K562 (cell line): Measurements from ENCODE around the gene PLIN5. TPM values are rescaled to one million over a fixed set of nuclear protein-coding genes. Genes with fewer than 3 reads are reported as not detected.

ENCODE experiments used
- ATAC-seq: fragments of 200-7000 bp; cut with Tn5 transposase; 3 replicates; pipeline ENCODE4 v1.9.1; 2020; ENCODE audit warnings: moderate library complexity
- BruUV-seq: library from RNA; stranded (reverse); fragments of 400-500 nt; replicated peaks from 2 replicates; lab custom pipeline; 2021; lab: Mats Ljungman, UMichigan
- CTCF ChIA-PET: fragments of 300-600 bp; formaldehyde crosslinking; extraction: SDS; loops from one replicate; lab custom pipeline; 2021; ENCODE audit warnings: low intra/inter-chr PET ratio; lab: Yijun Ruan, JAX
- POLR2A ChIA-PET: fragments of 300-600, 350-650 bp; sonication (Branson Sonifier 250); formaldehyde crosslinking; extraction: SDS; loops from one replicate; lab custom pipeline; 2021; ENCODE audit warnings: antibody characterized with exemption, inconsistent platforms; lab: Yijun Ruan, JAX
- DNase-seq, 4 experiments: peaks; one replicate each; pipeline versions ENCODE4 v3.0.0 to v3.0.0-alpha.2; 2011 to 2018; ENCODE audit warnings: low spot score in 3 of 4, mixed read lengths in 3 of 4; ENCODE audit errors: extremely low read depth in 1 of 4
- FAIRE-seq: peaks from 2 replicates; lab custom pipeline; 2011; peaks lifted over from hg19 to GRCh38; lab: Jason Lieb, UNC
- H2AFZ ChIP-seq: 2 replicates; pipeline ENCODE4 v1.6.0; 2011; ENCODE audit warnings: low read depth, low read length, control low read depth, inconsistent platforms
- H3K27ac ChIP-seq: fragments of 200-600 bp; 3 replicates; pipeline ENCODE4 v1.8.0; 2011; ENCODE audit warnings: low read depth, mild to moderate bottlenecking, control low read depth, inconsistent platforms, low read length, moderate library complexity, mixed read lengths; ENCODE audit errors: extremely low read depth
- H3K27me3 ChIP-seq, 2 experiments: fragments of 300-600 bp in 1 of 2; 2 replicates in 1 of 2; 3 replicates in 1 of 2; pipeline versions ENCODE4 v1.6.0 to v1.8.0; 2011; ENCODE audit warnings: inconsistent platforms in 2 of 2, low read length in 2 of 2, mild to moderate bottlenecking in 1 of 2, mixed read lengths in 1 of 2, moderate library complexity in 1 of 2; ENCODE audit not compliant: control insufficient read depth in 2 of 2, insufficient read depth in 2 of 2
- H3K36me3 ChIP-seq: fragments of 300-600 bp; 3 replicates; pipeline ENCODE4 v1.8.0; 2011; ENCODE audit warnings: mild to moderate bottlenecking, low read length, inconsistent platforms; ENCODE audit not compliant: control insufficient read depth, insufficient read depth
- H3K4me1 ChIP-seq, 2 experiments: fragments of 200-600 bp in 1 of 2; replicated peaks in 1 of 2; 2 replicates in 1 of 2; 3 replicates in 1 of 2; pipeline versions ENCODE4 v1.5.1 to v1.8.0; 2011; ENCODE audit warnings: inconsistent platforms in 2 of 2, low read length in 2 of 2, mild to moderate bottlenecking in 1 of 2, mixed read lengths in 1 of 2, moderate library complexity in 1 of 2; ENCODE audit not compliant: control insufficient read depth in 2 of 2, insufficient read depth in 2 of 2
- H3K4me2 ChIP-seq: 2 replicates; pipeline ENCODE4 v1.6.1; 2011; ENCODE audit warnings: low read length, control low read depth, inconsistent platforms, mixed read lengths; ENCODE audit not compliant: insufficient read depth
- H3K4me3 ChIP-seq: fragments of 200-600 bp; sonication (generic), shearing (Covaris generic); 2 replicates; pipeline ENCODE4 v1.5.1; 2016; ENCODE audit warnings: control low read depth, inconsistent platforms
- H3K79me2 ChIP-seq: fragments of 200-600 bp; 3 replicates; pipeline ENCODE4 v1.8.0; 2011; ENCODE audit warnings: low read length, inconsistent platforms; ENCODE audit not compliant: control insufficient read depth, insufficient read depth
- H3K9ac ChIP-seq, 2 experiments: 2 replicates each; pipeline versions ENCODE4 v1.6.0 to v1.6.1; 2011; ENCODE audit warnings: low read depth in 2 of 2, low read length in 2 of 2, control low read depth in 1 of 2, inconsistent platforms in 1 of 2, mild to moderate bottlenecking in 1 of 2, mixed read lengths in 1 of 2; ENCODE audit not compliant: insufficient read depth in 1 of 2
- H3K9me1 ChIP-seq: one replicate; pipeline ENCODE4 v1.6.0; 2011; ENCODE audit warnings: inconsistent platforms, mild to moderate bottlenecking, low read length, moderate library complexity; ENCODE audit not compliant: control insufficient read depth, insufficient read depth
- H3K9me3 ChIP-seq: replicated peaks from 2 replicates; pipeline ENCODE4 v1.5.1; 2011; ENCODE audit warnings: low read depth, low read length, inconsistent platforms; ENCODE audit not compliant: control insufficient read depth, insufficient read depth
- H4K20me1 ChIP-seq: replicated peaks from 2 replicates; pipeline ENCODE4 v1.6.1; 2011; ENCODE audit warnings: low read length, inconsistent platforms, mixed read lengths; ENCODE audit not compliant: control insufficient read depth, insufficient read depth
- BCOR ChIP-seq: fragments of 450-650 bp; IDR thresholded peaks from 2 replicates; pipeline ENCODE4 v1.6.1; 2016
- EHMT2 ChIP-seq: fragments of 450-650 bp; IDR thresholded peaks from 2 replicates; pipeline ENCODE4 v1.6.1; 2018; ENCODE audit warnings: antibody characterized with exemption
- EZH2 ChIP-seq: IDR thresholded peaks from 2 replicates; pipeline ENCODE4 v1.6.1; 2012; ENCODE audit warnings: low read depth, mild to moderate bottlenecking, inconsistent platforms, low read length, borderline replicate concordance
- HNRNPH1 ChIP-seq: fragments of 200-400 bp; formaldehyde crosslinking; optimal IDR thresholded peaks from 2 replicates; pipeline ENCODE3; 2017; ENCODE audit warnings: low read depth, mild to moderate bottlenecking, low read length, moderate library complexity
- KLF10 ChIP-seq: fragments of 250-450 bp; sonication (Bioruptor Pico); IDR thresholded peaks from 2 replicates; pipeline ENCODE4 v1.6.1; 2021; ENCODE audit warnings: matching md5 sums
- MEIS2 ChIP-seq: fragments of 450-650 bp; IDR thresholded peaks from 2 replicates; pipeline ENCODE4 v1.6.1; 2014; ENCODE audit warnings: mild to moderate bottlenecking; ENCODE audit not compliant: partially characterized antibody
- ZNF140 ChIP-seq: fragments of 250-450 bp; sonication (Bioruptor Pico); IDR thresholded peaks from 2 replicates; pipeline ENCODE4 v1.8.0; 2021; ENCODE audit warnings: moderate library complexity, mild to moderate bottlenecking, inconsistent platforms
- ZNF217 ChIP-seq: sonication (generic); formaldehyde crosslinking; IDR thresholded peaks from 2 replicates; pipeline ENCODE4 v1.8.0; 2022; ENCODE audit warnings: mild to moderate bottlenecking, missing genetic modification reagents
- WGBS: fragments of 100-300 bp; shearing (Covaris generic); methylation state at CpG from one replicate; pipeline ENCODE4 v1.1.6; 2016; ENCODE audit warnings: low coverage, mixed read lengths; ENCODE audit not compliant: insufficient coverage; ENCODE audit errors: missing lambda C conversion rate; 5-methylcytosine and 5-hydroxymethylcytosine counted together
- in situ Hi-C: fragments of 300-500 bp; cut with MboI; formaldehyde crosslinking; loops from 4 replicates; pipeline ENCODE4 v1.15.0; 2018; ENCODE audit warnings: inconsistent platforms, mixed read lengths
- intact Hi-C: fragments of 100-400 bp; cut with micrococcal nuclease; formaldehyde crosslinking; loops from 2 replicates; pipeline ENCODE4 v1.14.2; 2022
- polyA plus RNA-seq, 8 experiments: library from polyadenylated mRNA; depleted of rRNA in 4 of 8; stranded (reverse) in 5 of 8; unstranded in 3 of 8; fragments of >200 nt; fragmentation: Nextera tagmentation in 2 of 8; fragmentation: Illumina TruSeq in 1 of 8; extraction: Ambion mirVana in 2 of 8; extraction: Trizol in 1 of 8; gene quantifications; 2 replicates each; pipeline versions ENCODE4 v1.2.1 to v1.2.3, GENCODE V29; 2011 to 2014; ENCODE audit warnings: inconsistent platforms in 1 of 8, missing spikeins in 1 of 8
- total RNA-seq, 7 experiments: library from RNA; depleted of rRNA in 6 of 7; stranded (reverse); fragments of >200 nt in 6 of 7; fragmentation: Illumina TruSeq in 2 of 7; extraction: Trizol in 2 of 7; gene quantifications; 2 replicates each; pipeline versions ENCODE4 v1.2.1 to v1.2.3, GENCODE V29; 2011 to 2021; ENCODE audit warnings: low replicate concordance in 1 of 7
- TF ChIP-seq, protein P1 (sequence below): sonication (generic); formaldehyde crosslinking; IDR thresholded peaks from 2 replicates; pipeline ENCODE4 v1.8.0; 2022; ENCODE audit warnings: mild to moderate bottlenecking, missing genetic modification reagents
- TF ChIP-seq, protein P2 (sequence below), 2 experiments: fragments of 150-350 bp in 1 of 2; IDR thresholded peaks; 2 replicates each; pipeline ENCODE4 v1.6.1; 2012 to 2016; ENCODE audit warnings: low read depth in 2 of 2, low read length in 2 of 2, mild to moderate bottlenecking in 1 of 2, moderate library complexity in 1 of 2
- TF ChIP-seq, protein P3 (sequence below): sonication (generic); formaldehyde crosslinking; IDR thresholded peaks from 2 replicates; pipeline ENCODE4 v1.8.0; 2022; ENCODE audit warnings: mild to moderate bottlenecking, missing genetic modification reagents
- TF ChIP-seq, protein P4 (sequence below): sonication (generic); formaldehyde crosslinking; IDR thresholded peaks from 2 replicates; pipeline ENCODE4 v1.8.0; 2022; ENCODE audit warnings: mild to moderate bottlenecking, missing genetic modification reagents

Gene PLIN5
- total and polyA plus RNA-seq, 9 of the 15 experiments (the other 6 are each of a cell fraction or from before 2014, with no cell fraction given): 0.04 to 1.3 (median 0.50) TPM

DNA sequence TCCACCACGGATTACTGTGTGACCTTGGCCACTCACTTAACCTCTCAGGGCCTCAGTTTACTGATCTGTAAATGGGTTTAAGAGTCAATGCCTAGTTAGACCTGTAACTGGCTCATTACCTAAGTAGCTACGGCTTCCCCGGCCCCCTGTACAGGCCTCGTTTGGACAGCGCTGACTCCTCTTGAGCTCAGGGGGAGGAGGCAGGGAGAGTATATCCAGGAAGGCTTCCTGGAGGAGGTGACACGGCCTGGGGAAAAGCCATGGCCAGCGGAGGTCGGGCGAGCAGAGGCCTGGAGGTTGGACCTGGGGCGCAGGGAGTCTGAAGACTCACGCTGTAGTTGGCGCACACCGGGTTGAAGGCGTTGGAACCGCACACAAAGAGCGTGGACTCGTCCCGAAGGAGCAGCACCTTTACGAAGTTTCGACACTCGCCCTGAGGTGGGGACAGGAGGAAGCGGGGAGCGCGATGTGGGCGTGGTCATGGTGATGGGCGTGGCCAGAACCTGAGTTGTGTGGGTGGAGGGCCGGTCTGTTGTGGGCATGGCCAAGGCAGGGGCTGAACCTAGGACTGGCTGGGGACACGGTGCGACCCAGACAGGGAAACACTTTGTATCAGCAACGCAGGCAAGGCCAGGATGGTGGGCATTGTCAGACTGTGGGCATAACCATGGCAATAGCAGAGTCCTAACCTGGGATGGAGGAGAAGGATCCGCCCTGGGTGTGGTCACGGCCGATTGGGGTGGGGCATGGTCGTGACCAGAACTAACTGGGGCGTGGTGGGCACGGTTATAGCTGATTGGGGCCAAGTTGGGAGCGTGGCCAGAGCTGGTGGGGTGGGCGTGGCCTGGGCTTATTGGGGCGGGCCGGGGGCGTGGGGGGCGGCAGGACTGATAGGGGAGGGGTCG, 20.9 kb upstream of the PLIN5 start:
- DNase-seq (peak; percentile 91 to 94 (median 92)), FAIRE-seq (peak; percentile 96), ATAC-seq (peak; percentile 84)
- H3K9ac ChIP-seq: peak overlapping the region; percentile 34 to 89; a peak in 3 of 4 replicates
- no TSS peak for BruUV-seq
- H3K79me2 ChIP-seq: no peaks in the 10 kb centered on the region
- peak overlapping the region; percentile 40 for H3K4me3 ChIP-seq
- peak overlapping the region; percentile 94 for H3K4me2 ChIP-seq
- H3K9me3 ChIP-seq: no peaks in the 10 kb centered on the region
- peak overlapping the region; percentile 67 for H3K27ac ChIP-seq
- H3K36me3 ChIP-seq: no peaks in the 10 kb centered on the region
- ChIA-PET POLR2A (interaction anchor here (1.0 to 1.2 kb wide), 3 partner anchors 8 to 15 kb away, joined by 3 to 6 read pairs (median 3); no protein-coding TSS in a partner anchor), CTCF (interaction anchor here (3.2 kb wide), 1 partner anchor 81 kb away, joined by 29 read pairs; no protein-coding TSS in a partner anchor)
- peak overlapping the region; percentile 91 for H2AFZ ChIP-seq
- intact Hi-C loops (loop anchor here (5.0 kb wide), 1 partner anchor 81 kb away; the partner anchor contains the start of gene TNFAIP8L1), in situ Hi-C loops (no loop called here)
- 3% methylated on average over 43 of the region's 43 CpGs for WGBS
- no peaks in the 10 kb centered on the region for H3K9me1 ChIP-seq
- peaks cover 11 to 53% of the 10 kb centered on the region in 2 experiments for H3K4me1 ChIP-seq
- H4K20me1 ChIP-seq: no peaks in the 10 kb centered on the region
- H3K27me3 ChIP-seq: no peaks in the 10 kb centered on the region
- TF ChIP-seq EHMT2 (no peak), ZNF140 (CRISPR knock-in tag) (no peak), HNRNPH1 (no peak), ZNF217 (CRISPR knock-in tag) (no peak), EZH2 (no peak), MEIS2 (no peak), KLF10 (CRISPR knock-in tag) (no peak), BCOR (peak; percentile 100)
- TF ChIP-seq, protein P1, sequence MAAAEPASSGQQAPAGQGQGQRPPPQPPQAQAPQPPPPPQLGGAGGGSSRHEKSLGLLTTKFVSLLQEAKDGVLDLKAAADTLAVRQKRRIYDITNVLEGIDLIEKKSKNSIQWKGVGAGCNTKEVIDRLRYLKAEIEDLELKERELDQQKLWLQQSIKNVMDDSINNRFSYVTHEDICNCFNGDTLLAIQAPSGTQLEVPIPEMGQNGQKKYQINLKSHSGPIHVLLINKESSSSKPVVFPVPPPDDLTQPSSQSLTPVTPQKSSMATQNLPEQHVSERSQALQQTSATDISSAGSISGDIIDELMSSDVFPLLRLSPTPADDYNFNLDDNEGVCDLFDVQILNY (CRISPR knock-in tag): no peak
- TF ChIP-seq, protein P2, sequence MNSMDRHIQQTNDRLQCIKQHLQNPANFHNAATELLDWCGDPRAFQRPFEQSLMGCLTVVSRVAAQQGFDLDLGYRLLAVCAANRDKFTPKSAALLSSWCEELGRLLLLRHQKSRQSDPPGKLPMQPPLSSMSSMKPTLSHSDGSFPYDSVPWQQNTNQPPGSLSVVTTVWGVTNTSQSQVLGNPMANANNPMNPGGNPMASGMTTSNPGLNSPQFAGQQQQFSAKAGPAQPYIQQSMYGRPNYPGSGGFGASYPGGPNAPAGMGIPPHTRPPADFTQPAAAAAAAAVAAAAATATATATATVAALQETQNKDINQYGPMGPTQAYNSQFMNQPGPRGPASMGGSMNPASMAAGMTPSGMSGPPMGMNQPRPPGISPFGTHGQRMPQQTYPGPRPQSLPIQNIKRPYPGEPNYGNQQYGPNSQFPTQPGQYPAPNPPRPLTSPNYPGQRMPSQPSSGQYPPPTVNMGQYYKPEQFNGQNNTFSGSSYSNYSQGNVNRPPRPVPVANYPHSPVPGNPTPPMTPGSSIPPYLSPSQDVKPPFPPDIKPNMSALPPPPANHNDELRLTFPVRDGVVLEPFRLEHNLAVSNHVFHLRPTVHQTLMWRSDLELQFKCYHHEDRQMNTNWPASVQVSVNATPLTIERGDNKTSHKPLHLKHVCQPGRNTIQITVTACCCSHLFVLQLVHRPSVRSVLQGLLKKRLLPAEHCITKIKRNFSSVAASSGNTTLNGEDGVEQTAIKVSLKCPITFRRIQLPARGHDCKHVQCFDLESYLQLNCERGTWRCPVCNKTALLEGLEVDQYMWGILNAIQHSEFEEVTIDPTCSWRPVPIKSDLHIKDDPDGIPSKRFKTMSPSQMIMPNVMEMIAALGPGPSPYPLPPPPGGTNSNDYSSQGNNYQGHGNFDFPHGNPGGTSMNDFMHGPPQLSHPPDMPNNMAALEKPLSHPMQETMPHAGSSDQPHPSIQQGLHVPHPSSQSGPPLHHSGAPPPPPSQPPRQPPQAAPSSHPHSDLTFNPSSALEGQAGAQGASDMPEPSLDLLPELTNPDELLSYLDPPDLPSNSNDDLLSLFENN (IDR thresholded peaks at IDR 0.05; ENCODE audit: low read depth in 2 of 2, low read length in 2 of 2): no peak
- TF ChIP-seq, protein P3, sequence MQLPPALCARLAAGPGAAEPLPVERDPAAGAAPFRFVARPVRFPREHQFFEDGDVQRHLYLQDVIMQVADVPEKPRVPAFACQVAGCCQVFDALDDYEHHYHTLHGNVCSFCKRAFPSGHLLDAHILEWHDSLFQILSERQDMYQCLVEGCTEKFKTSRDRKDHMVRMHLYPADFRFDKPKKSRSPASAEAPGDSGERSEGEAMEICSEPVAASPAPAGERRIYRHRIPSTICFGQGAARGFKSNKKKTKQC: peak; percentile 59; the same call in 1 of the 2 replicates
- TF ChIP-seq, protein P4, sequence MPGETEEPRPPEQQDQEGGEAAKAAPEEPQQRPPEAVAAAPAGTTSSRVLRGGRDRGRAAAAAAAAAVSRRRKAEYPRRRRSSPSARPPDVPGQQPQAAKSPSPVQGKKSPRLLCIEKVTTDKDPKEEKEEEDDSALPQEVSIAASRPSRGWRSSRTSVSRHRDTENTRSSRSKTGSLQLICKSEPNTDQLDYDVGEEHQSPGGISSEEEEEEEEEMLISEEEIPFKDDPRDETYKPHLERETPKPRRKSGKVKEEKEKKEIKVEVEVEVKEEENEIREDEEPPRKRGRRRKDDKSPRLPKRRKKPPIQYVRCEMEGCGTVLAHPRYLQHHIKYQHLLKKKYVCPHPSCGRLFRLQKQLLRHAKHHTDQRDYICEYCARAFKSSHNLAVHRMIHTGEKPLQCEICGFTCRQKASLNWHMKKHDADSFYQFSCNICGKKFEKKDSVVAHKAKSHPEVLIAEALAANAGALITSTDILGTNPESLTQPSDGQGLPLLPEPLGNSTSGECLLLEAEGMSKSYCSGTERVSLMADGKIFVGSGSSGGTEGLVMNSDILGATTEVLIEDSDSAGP (CRISPR knock-in tag): 0 out of 2 replicates have a peak, but pooled peaks have one; percentile 24
